OCI-LY7 (cell line): Measurements from ENCODE around the gene BTBD7.

ENCODE experiments used
- CTCF ChIP-seq: fragments of 200-600 bp; sonication (generic); conservative IDR thresholded peaks from 2 replicates; pipeline ENCODE4 v1.5.1; 2014; ENCODE audit warnings: mild to moderate bottlenecking, antibody characterized with exemption, low read length, moderate library complexity, mixed read lengths
- EZH2phosphoT487 ChIP-seq: fragments of 200-600 bp; sonication (generic); IDR thresholded peaks from 2 replicates; pipeline ENCODE4 v1.6.1; 2018; ENCODE audit warnings: low read depth, borderline replicate concordance, mild to moderate bottlenecking, mixed run types, antibody characterized with exemption, low read length, moderate library complexity, mixed read lengths

GRCh38 chr14:93240678-93241000 lies 92.2 kb downstream of the BTBD7 start:
- TF ChIP-seq CTCF: no peak
- no peak for TF ChIP-seq EZH2phosphoT487
